ENCODE results near the gene SLC9A2.

- TF ChIP-seq CTCF (IDR thresholded peaks at IDR 0.05) (peak; percentile 61 to 73 (median 64)), POLR2A (IDR thresholded peaks at IDR 0.05) (no peak), POLR2AphosphoS5 (IDR thresholded peaks at IDR 0.05) (no peak), EP300 (IDR thresholded peaks at IDR 0.05) (no peak)
Observed at GRCh38 chr2:102615620-102616436, 3.5 kb upstream of the SLC9A2 start.

Data from upper lobe of left lung (tissue), 4 donors.